ENCODE data around the gene MAPK7.

Gene MAPK7

GRCh38 chr17:19421219-19421618, 42.9 kb downstream of the MAPK7 start:
- no peak for DNase-seq (ENCODE audit: low read depth)

- DNase-seq (ENCODE audit: low read depth): no peak
Measured at GRCh38 chr17:19421926-19422325, 43.6 kb downstream of the MAPK7 start.

DNA sequence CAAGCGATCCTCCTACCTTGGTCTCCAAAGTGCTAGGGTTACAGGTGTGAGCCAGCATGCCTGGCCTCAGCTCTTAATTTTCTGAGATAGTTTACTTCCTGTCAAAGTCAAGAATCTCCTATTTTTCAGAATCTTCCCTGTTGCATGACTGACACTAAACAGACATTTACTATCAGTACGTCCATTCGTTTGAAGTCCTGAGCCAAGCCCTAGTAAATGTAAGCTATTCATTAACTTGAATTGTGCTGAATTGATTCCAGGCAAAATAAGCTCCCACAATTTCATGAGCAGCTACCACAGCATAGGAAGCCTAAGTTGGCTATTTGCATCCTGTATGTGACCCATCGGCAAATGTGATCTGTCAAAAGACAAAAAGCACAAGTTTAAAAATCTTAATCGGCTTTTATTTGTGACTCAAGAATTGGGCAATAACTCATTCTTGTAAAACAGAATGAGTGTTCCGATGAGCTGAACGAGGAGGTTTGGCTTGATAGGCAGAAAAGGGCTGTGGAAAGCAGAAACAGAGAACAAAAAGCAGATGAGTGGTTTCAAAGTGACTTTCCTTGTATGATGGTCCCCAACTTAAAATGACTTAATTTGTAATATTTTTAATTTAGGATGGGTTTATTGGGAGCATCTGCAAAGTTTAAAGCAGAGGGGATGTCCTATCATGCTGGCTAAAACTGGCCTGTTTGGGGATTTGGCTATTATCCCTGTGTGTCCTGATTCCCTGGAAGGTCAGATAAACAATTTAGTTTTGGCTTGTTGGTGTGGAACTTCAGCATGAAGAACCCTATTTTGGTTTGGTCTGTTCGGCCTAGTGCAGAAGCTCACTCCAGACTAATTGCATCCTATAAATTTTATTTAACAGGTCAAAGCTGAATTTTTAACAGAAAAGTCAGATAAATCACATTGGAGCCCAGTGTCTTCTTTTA, 46.9 kb downstream of the MAPK7 start:
- DNase-seq (ENCODE audit: low read depth): no peak

- no peak for DNase-seq (ENCODE audit: low read depth)
Measured at GRCh38 chr17:19426631-19427030, 48.3 kb downstream of the MAPK7 start.

GRCh38 chr17:19431691-19432090, 53.4 kb downstream of the MAPK7 start:
- no peak for DNase-seq (ENCODE audit: low read depth)
